Endothelial cell of umbilical vein (primary cell): Measurements from ENCODE around the gene TRMO. TPM values are rescaled to one million over a fixed set of nuclear protein-coding genes. Genes with fewer than 3 reads are reported as not detected.

Experiments
- BruUV-seq: library from RNA; stranded (reverse); fragments of 400-500 nt; replicated peaks from 2 replicates; lab custom pipeline; 2021; lab: Mats Ljungman, UMichigan
- CTCF ChIA-PET: fragments of 300-600, 350-600 bp; sonication (Branson Sonifier 250); formaldehyde crosslinking; loops from one replicate; lab custom pipeline; 2021; ENCODE audit warnings: antibody characterized with exemption, inconsistent platforms; lab: Charles Lee
- POLR2A ChIA-PET: fragments of 300-600, 350-600 bp; sonication (Branson Sonifier 250); formaldehyde crosslinking; loops from one replicate; lab custom pipeline; 2021; ENCODE audit warnings: antibody characterized with exemption, inconsistent platforms; lab: Charles Lee
- DNase-seq: peaks from one replicate; pipeline ENCODE4 v3.0.0-alpha.2; 2011; ENCODE audit warnings: low read depth, low spot score
- FAIRE-seq: peaks from 2 replicates; lab custom pipeline; 2011; peaks lifted over from hg19 to GRCh38; lab: Jason Lieb, UNC
- H2AFZ ChIP-seq: 2 replicates; pipeline ENCODE4 v1.6.0; 2012; ENCODE audit warnings: low read depth, low read length, control low read depth, inconsistent platforms
- H3K27ac ChIP-seq: 2 replicates; pipeline ENCODE4 v1.5.1; 2011; ENCODE audit warnings: low read depth, mild to moderate bottlenecking, control low read depth, low read length, moderate library complexity; ENCODE audit not compliant: insufficient read depth
- H3K27me3 ChIP-seq, 2 experiments: 2 replicates each; pipeline versions ENCODE4 v1.6.0 to v1.6.1; 2011; ENCODE audit warnings: low read length in 2 of 2, mixed read lengths in 1 of 2; ENCODE audit not compliant: control insufficient read depth in 2 of 2, insufficient read depth in 2 of 2
- H3K36me3 ChIP-seq, 2 experiments: 2 replicates in 1 of 2; 3 replicates in 1 of 2; pipeline ENCODE4 v1.5.1; 2011; ENCODE audit warnings: low read length in 2 of 2, mild to moderate bottlenecking in 1 of 2, moderate library complexity in 1 of 2; ENCODE audit not compliant: control insufficient read depth in 2 of 2, insufficient read depth in 2 of 2; ENCODE audit errors: extremely low read depth in 1 of 2
- H3K4me1 ChIP-seq: 3 replicates; pipeline ENCODE4 v1.5.1; 2011; ENCODE audit warnings: mild to moderate bottlenecking, low read length; ENCODE audit not compliant: control insufficient read depth, insufficient read depth; ENCODE audit errors: extremely low read depth
- H3K4me2 ChIP-seq: 2 replicates; pipeline ENCODE4 v1.6.1; 2011; ENCODE audit warnings: low read length, control low read depth, mixed read lengths; ENCODE audit not compliant: insufficient read depth
- H3K4me3 ChIP-seq, 3 experiments: fragments of 200-600 bp in 1 of 3; sonication (generic), shearing (Covaris generic) in 1 of 3; replicated peaks in 1 of 3; 2 replicates each; pipeline ENCODE4 v1.5.1; 2011 to 2016; ENCODE audit warnings: control low read depth in 3 of 3, low read length in 3 of 3, mild to moderate bottlenecking in 2 of 3, inconsistent platforms in 1 of 3, low read depth in 1 of 3, moderate library complexity in 1 of 3; ENCODE audit not compliant: insufficient read depth in 1 of 3
- H3K79me2 ChIP-seq: 2 replicates; pipeline ENCODE4 v1.6.0; 2012; ENCODE audit warnings: low read length, inconsistent platforms; ENCODE audit not compliant: control insufficient read depth, insufficient read depth
- H3K9ac ChIP-seq: replicated peaks from 2 replicates; pipeline ENCODE3; 2011; ENCODE audit warnings: low read length, control low read depth; ENCODE audit not compliant: insufficient read depth; ENCODE audit errors: extremely low read depth
- H3K9me1 ChIP-seq: replicated peaks from 3 replicates; pipeline ENCODE4 v1.6.0; 2011; ENCODE audit warnings: mild to moderate bottlenecking, low read length; ENCODE audit not compliant: control insufficient read depth, insufficient read depth; ENCODE audit errors: extremely low read depth
- H3K9me3 ChIP-seq: replicated peaks from 2 replicates; pipeline ENCODE4 v1.5.1; 2012; ENCODE audit warnings: low read length, inconsistent platforms; ENCODE audit not compliant: control insufficient read depth, insufficient read depth
- H4K20me1 ChIP-seq: replicated peaks from 2 replicates; pipeline ENCODE3; 2011; ENCODE audit warnings: mild to moderate bottlenecking, low read length; ENCODE audit not compliant: control insufficient read depth, insufficient read depth; ENCODE audit errors: extremely low read depth
- EZH2 ChIP-seq: IDR thresholded peaks from 2 replicates; pipeline ENCODE4 v1.6.1; 2012; ENCODE audit warnings: borderline replicate concordance, low read depth, mild to moderate bottlenecking, moderate library complexity, low read length, inconsistent platforms; ENCODE audit not compliant: severe bottlenecking
- FOS ChIP-seq: IDR thresholded peaks from 2 replicates; pipeline ENCODE4 v1.6.1; 2011; ENCODE audit warnings: mild to moderate bottlenecking, low read length, moderate library complexity, borderline replicate concordance; ENCODE audit not compliant: insufficient read depth
- GATA2 ChIP-seq: IDR thresholded peaks from 2 replicates; pipeline ENCODE4 v1.7.0; 2011; ENCODE audit warnings: low read depth, mild to moderate bottlenecking, moderate library complexity, mixed read lengths, low read length; ENCODE audit not compliant: insufficient read length, insufficient read depth
- JUN ChIP-seq: IDR thresholded peaks from 2 replicates; pipeline ENCODE4 v1.6.1; 2011; ENCODE audit warnings: borderline replicate concordance, low read depth; ENCODE audit not compliant: insufficient read length, insufficient read depth
- MYC ChIP-seq: IDR thresholded peaks from one replicate; pipeline ENCODE4 v1.6.1; 2011; ENCODE audit warnings: mild to moderate bottlenecking, low read depth, low read length
- POLR2A ChIP-seq: IDR thresholded peaks from 2 replicates; pipeline ENCODE4 v1.6.1; 2012; ENCODE audit warnings: low read depth, mild to moderate bottlenecking, control low read depth, low read length
- POLR2AphosphoS5 ChIP-seq: IDR thresholded peaks from 2 replicates; pipeline ENCODE4 v1.6.1; 2012; ENCODE audit warnings: low read depth, mild to moderate bottlenecking, control low read depth, low read length, moderate library complexity; ENCODE audit not compliant: insufficient read depth
- dilution Hi-C: fragments of 300-500 bp; cut with MboI; formaldehyde crosslinking; loops from one replicate; pipeline ENCODE4 v1.15.0; 2019; ENCODE audit warnings: low sequenced_read_pairs; ENCODE audit not compliant: extremely low pct_ligation_motif_present
- intact Hi-C: fragments of 100-400 bp; cut with micrococcal nuclease; formaldehyde crosslinking; loops from one replicate; pipeline ENCODE4 v1.10.0; 2022
- polyA plus RNA-seq, 4 experiments: library from polyadenylated mRNA; depleted of rRNA in 3 of 4; stranded (reverse) in 3 of 4; unstranded in 1 of 4; fragments of >200 nt; gene quantifications; 2 replicates each; pipeline versions ENCODE4 v1.2.1 to v1.2.3, GENCODE V29; 2011 to 2012; ENCODE audit warnings: missing spikeins in 1 of 4
- total RNA-seq: library from RNA; stranded (reverse); gene quantifications from 2 replicates; pipeline ENCODE4 v1.2.3, GENCODE V29; 2021
- TF ChIP-seq, protein P1 (sequence below): IDR thresholded peaks from 2 replicates; pipeline ENCODE4 v1.6.1; 2011; ENCODE audit not compliant: insufficient read depth, insufficient read length
- TF ChIP-seq, protein P2 (sequence below), 2 donors: IDR thresholded peaks; 1 replicate in 1 of 2; 2 replicates in 1 of 2; pipeline ENCODE4 v1.5.1; 2011; ENCODE audit warnings: low read length in 2 of 2, mild to moderate bottlenecking in 2 of 2, moderate library complexity in 2 of 2, control low read depth in 1 of 2, inconsistent platforms in 1 of 2, low read depth in 1 of 2; ENCODE audit not compliant: insufficient read depth in 1 of 2; ENCODE audit errors: extremely low read depth in 1 of 2

TRMO gene
- total and polyA plus RNA-seq, 2 donors (not counting 3 experiments of a cell fraction or from before 2014, with no cell fraction given), result 10.1 to 11.9 TPM

DNA sequence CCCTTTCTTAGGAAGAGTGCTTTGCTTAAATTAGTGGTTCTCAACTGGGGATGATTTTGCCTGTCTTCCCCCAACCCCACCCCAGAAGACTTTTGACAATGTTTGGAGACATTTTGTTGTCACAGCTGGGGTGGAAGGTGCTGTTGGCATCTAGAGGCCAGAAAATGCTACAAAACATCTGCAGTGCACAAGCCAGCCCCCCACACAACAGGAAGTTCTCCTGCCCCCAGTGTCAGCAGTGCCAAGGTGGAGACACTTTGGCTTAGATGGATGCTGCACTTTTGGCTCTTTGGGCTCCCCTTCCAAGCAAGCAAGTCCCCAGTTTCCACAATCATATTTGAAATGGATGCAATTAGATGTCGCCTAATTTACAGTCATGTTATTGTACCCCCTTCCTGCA, 13.0 kb upstream of the TRMO start:
- DNase-seq (no peak), FAIRE-seq (no peak)
- H2AFZ ChIP-seq, result no peak overlapping the region
- no peaks in the 10 kb centered on the region for H3K9me1 ChIP-seq
- H3K27me3 ChIP-seq, result peaks cover 39 to 71% of the 10 kb centered on the region in 2 experiments
- POLR2A ChIA-PET, result no interaction called here
- H3K4me3 ChIP-seq, result no peak overlapping the region
- no peak overlapping the region for H3K9ac ChIP-seq
- no peak overlapping the region for H3K27ac ChIP-seq
- no peaks in the 10 kb centered on the region for H3K9me3 ChIP-seq
- no peaks in the 10 kb centered on the region for H3K4me1 ChIP-seq
- intact Hi-C loops (loop anchor here (5.0 kb wide), 1 partner anchor 37 kb away; no protein-coding TSS in a partner anchor), dilution Hi-C loops (no loop called here)
- no peaks in the 10 kb centered on the region for H4K20me1 ChIP-seq
- H3K4me2 ChIP-seq, result no peak overlapping the region
- H3K79me2 ChIP-seq, result no peaks in the 10 kb centered on the region
- BruUV-seq, result no TSS peak
- no peaks in the 10 kb centered on the region for H3K36me3 ChIP-seq
- TF ChIP-seq, protein P1, sequence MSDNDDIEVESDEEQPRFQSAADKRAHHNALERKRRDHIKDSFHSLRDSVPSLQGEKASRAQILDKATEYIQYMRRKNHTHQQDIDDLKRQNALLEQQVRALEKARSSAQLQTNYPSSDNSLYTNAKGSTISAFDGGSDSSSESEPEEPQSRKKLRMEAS, result no peak
- TF ChIP-seq EZH2 (no peak), FOS (no peak), JUN (no peak), POLR2A (no peak), GATA2 (no peak), POLR2AphosphoS5 (no peak), MYC (no peak)
- TF ChIP-seq, protein P2, sequence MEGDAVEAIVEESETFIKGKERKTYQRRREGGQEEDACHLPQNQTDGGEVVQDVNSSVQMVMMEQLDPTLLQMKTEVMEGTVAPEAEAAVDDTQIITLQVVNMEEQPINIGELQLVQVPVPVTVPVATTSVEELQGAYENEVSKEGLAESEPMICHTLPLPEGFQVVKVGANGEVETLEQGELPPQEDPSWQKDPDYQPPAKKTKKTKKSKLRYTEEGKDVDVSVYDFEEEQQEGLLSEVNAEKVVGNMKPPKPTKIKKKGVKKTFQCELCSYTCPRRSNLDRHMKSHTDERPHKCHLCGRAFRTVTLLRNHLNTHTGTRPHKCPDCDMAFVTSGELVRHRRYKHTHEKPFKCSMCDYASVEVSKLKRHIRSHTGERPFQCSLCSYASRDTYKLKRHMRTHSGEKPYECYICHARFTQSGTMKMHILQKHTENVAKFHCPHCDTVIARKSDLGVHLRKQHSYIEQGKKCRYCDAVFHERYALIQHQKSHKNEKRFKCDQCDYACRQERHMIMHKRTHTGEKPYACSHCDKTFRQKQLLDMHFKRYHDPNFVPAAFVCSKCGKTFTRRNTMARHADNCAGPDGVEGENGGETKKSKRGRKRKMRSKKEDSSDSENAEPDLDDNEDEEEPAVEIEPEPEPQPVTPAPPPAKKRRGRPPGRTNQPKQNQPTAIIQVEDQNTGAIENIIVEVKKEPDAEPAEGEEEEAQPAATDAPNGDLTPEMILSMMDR (IDR thresholded peaks at IDR 0.05; ENCODE audit: extremely low read depth in 1 of 2, insufficient read depth in 1 of 2, low read depth in 1 of 2, low read length in 2 of 2), result no peak
- CTCF ChIA-PET, result interaction anchor here (1.4 to 1.7 kb wide), 2 partner anchors 9 to 121 kb away, joined by 3 to 4 read pairs; partner anchors contain the start of gene NANS
